H9 (cell line): ENCODE measurements around the gene KLHL2. TPM values are rescaled to one million over a fixed set of nuclear protein-coding genes. Genes with fewer than 3 reads are reported as not detected.
"Not testable (repeated sequence)": the region's sequence is repeated elsewhere in the genome, so short reads cannot be mapped to it uniquely, and the experiment has no call there.

Source experiments
- DNase-seq: peaks from one replicate; pipeline ENCODE4 v3.0.0-alpha.2; 2017
- H2AFZ ChIP-seq: one replicate; pipeline ENCODE4 v1.6.1; 2013; ENCODE audit warnings: mild to moderate bottlenecking, low read length, control low read depth, moderate library complexity
- H2AK5ac ChIP-seq: 2 replicates; pipeline ENCODE4 v1.6.1; 2013; ENCODE audit warnings: low read length, control low read depth, mixed read lengths; ENCODE audit not compliant: insufficient read length
- H2BK120ac ChIP-seq: one replicate; pipeline ENCODE4 v1.6.1; 2013; ENCODE audit warnings: low read depth, mild to moderate bottlenecking, low read length, control low read depth, inconsistent platforms; ENCODE audit not compliant: poor library complexity, severe bottlenecking
- H2BK12ac ChIP-seq: 2 replicates; pipeline ENCODE4 v1.6.1; 2013; ENCODE audit warnings: low read length, control low read depth, mixed read lengths, low read depth; ENCODE audit not compliant: insufficient read length
- H2BK15ac ChIP-seq: 2 replicates; pipeline ENCODE4 v1.6.1; 2013; ENCODE audit warnings: low read depth, low read length, control low read depth
- H2BK20ac ChIP-seq: one replicate; pipeline ENCODE4 v1.6.1; 2013; ENCODE audit warnings: low read depth, mild to moderate bottlenecking, low read length, control low read depth, inconsistent platforms; ENCODE audit not compliant: poor library complexity, severe bottlenecking
- H2BK5ac ChIP-seq: 2 replicates; pipeline ENCODE4 v1.6.1; 2013; ENCODE audit warnings: low read length, control low read depth, mixed read lengths; ENCODE audit not compliant: insufficient read length
- H3K14ac ChIP-seq: 2 replicates; pipeline ENCODE4 v1.6.1; 2013; ENCODE audit warnings: low read length, control low read depth; ENCODE audit not compliant: insufficient read depth
- H3K18ac ChIP-seq: 2 replicates; pipeline ENCODE4 v1.6.1; 2013; ENCODE audit warnings: low read depth, mild to moderate bottlenecking, mixed read lengths, low read length, control low read depth; ENCODE audit not compliant: insufficient read length
- H3K23ac ChIP-seq: 2 replicates; pipeline ENCODE4 v1.6.1; 2013; ENCODE audit warnings: low read length, control low read depth, mixed read lengths, low read depth; ENCODE audit not compliant: insufficient read length
- H3K23me2 ChIP-seq: 2 replicates; pipeline ENCODE4 v1.6.1; 2013; ENCODE audit warnings: low read depth, mild to moderate bottlenecking, mixed read lengths, low read length, control low read depth; ENCODE audit not compliant: insufficient read length, poor library complexity, severe bottlenecking
- H3K27ac ChIP-seq: 2 replicates; pipeline ENCODE4 v1.5.1; 2013; ENCODE audit warnings: low read length, control low read depth, mixed read lengths, low read depth; ENCODE audit not compliant: insufficient read length
- H3K27me3 ChIP-seq: 2 replicates; pipeline ENCODE4 v1.6.1; 2013; ENCODE audit warnings: low read length, control low read depth, inconsistent platforms; ENCODE audit not compliant: insufficient read depth
- H3K4ac ChIP-seq: 2 replicates; pipeline ENCODE4 v1.6.1; 2013; ENCODE audit warnings: low read depth, mild to moderate bottlenecking, control low read depth, inconsistent platforms, low read length, moderate library complexity
- H3K4me1 ChIP-seq: 2 replicates; pipeline ENCODE4 v1.6.1; 2013; ENCODE audit warnings: low read length, control low read depth, inconsistent platforms; ENCODE audit not compliant: insufficient read depth
- H3K4me2 ChIP-seq: 2 replicates; pipeline ENCODE4 v1.6.1; 2013; ENCODE audit warnings: low read length, control low read depth, mixed read lengths; ENCODE audit not compliant: insufficient read length, insufficient read depth
- H3K56ac ChIP-seq: 2 replicates; pipeline ENCODE4 v1.6.1; 2013; ENCODE audit warnings: low read depth, mild to moderate bottlenecking, mixed read lengths, low read length, control low read depth; ENCODE audit not compliant: insufficient read length
- H3K79me1 ChIP-seq: 2 replicates; pipeline ENCODE4 v1.6.1; 2013; ENCODE audit warnings: low read depth, mild to moderate bottlenecking, moderate library complexity, low read length, control low read depth, inconsistent platforms; ENCODE audit not compliant: insufficient read depth, poor library complexity, severe bottlenecking
- H3K79me2 ChIP-seq: 2 replicates; pipeline ENCODE4 v1.6.1; 2013; ENCODE audit warnings: low read length, control low read depth, inconsistent platforms; ENCODE audit not compliant: insufficient read depth
- H3K9ac ChIP-seq: 2 replicates; pipeline ENCODE4 v1.6.1; 2013; ENCODE audit warnings: low read length, control low read depth, mixed read lengths; ENCODE audit not compliant: insufficient read length; ENCODE audit errors: extremely low read depth
- H3K9me3 ChIP-seq: one replicate; pipeline ENCODE4 v1.6.1; 2013; ENCODE audit warnings: low read depth, low read length, inconsistent platforms; ENCODE audit not compliant: control insufficient read depth
- H3T11ph ChIP-seq: one replicate; pipeline ENCODE4 v1.6.1; 2013; ENCODE audit warnings: mild to moderate bottlenecking, low read length, control low read depth, inconsistent platforms
- H4K20me1 ChIP-seq: one replicate; pipeline ENCODE4 v1.6.1; 2013; ENCODE audit not compliant: control insufficient read depth, insufficient read length, insufficient read depth
- H4K5ac ChIP-seq: 2 replicates; pipeline ENCODE4 v1.6.1; 2013; ENCODE audit warnings: low read depth, mild to moderate bottlenecking, mixed read lengths, low read length, control low read depth; ENCODE audit not compliant: insufficient read length
- H4K8ac ChIP-seq: replicated peaks from 2 replicates; pipeline ENCODE4 v1.6.1; 2013; ENCODE audit warnings: low read length, control low read depth, mixed read lengths, low read depth; ENCODE audit not compliant: insufficient read length
- H4K91ac ChIP-seq: 2 replicates; pipeline ENCODE4 v1.6.1; 2013; ENCODE audit warnings: low read depth, mild to moderate bottlenecking, moderate library complexity, mixed read lengths, low read length, control low read depth; ENCODE audit not compliant: insufficient read length
- H3K27ac Mint-ChIP-seq, 3 experiments: 2 replicates in 2 of 3; 3 replicates in 1 of 3; pipeline ENCODE4 v1.8.0; 2020 to 2021; ENCODE audit warnings: mixed read lengths in 3 of 3, mild to moderate bottlenecking in 1 of 3, moderate library complexity in 1 of 3
- H3K27me3 Mint-ChIP-seq: 2 replicates; pipeline ENCODE4 v1.8.0; 2021; ENCODE audit warnings: low read depth, mild to moderate bottlenecking, moderate library complexity, mixed read lengths
- H3K36me3 Mint-ChIP-seq, 3 experiments: 2 replicates in 2 of 3; 3 replicates in 1 of 3; pipeline ENCODE4 v1.8.0; 2020 to 2021; ENCODE audit warnings: low read depth in 3 of 3, mixed read lengths in 3 of 3; ENCODE audit not compliant: insufficient read depth in 1 of 3
- H3K4me1 Mint-ChIP-seq, 2 experiments: 2 replicates each; pipeline ENCODE4 v1.8.0; 2020; ENCODE audit warnings: mixed read lengths in 2 of 2
- H3K4me3 Mint-ChIP-seq, 2 experiments: 2 replicates in 1 of 2; 3 replicates in 1 of 2; pipeline ENCODE4 v1.8.0; 2020 to 2021; ENCODE audit warnings: mild to moderate bottlenecking in 2 of 2, mixed read lengths in 2 of 2, moderate library complexity in 1 of 2
- H3K9me3 Mint-ChIP-seq, 2 experiments: 2 replicates in 1 of 2; 3 replicates in 1 of 2; pipeline ENCODE4 v1.8.0; 2020; ENCODE audit warnings: mild to moderate bottlenecking in 2 of 2, mixed read lengths in 2 of 2, moderate library complexity in 1 of 2
- CTCF ChIP-seq: fragments of 200-600 bp; sonication (generic); conservative IDR thresholded peaks from 3 replicates; pipeline ENCODE4 v1.8.0; 2021; ENCODE audit warnings: antibody characterized with exemption, mild to moderate bottlenecking
- WGBS: extraction: QIAGEN DNeasy Blood & Tissue Kit; methylation state at CpG from one replicate; pipeline ENCODE4 v1.1.7; 2013; ENCODE audit warnings: missing lambda C conversion rate, low lambda C conversion rate, mixed read lengths; ENCODE audit not compliant: insufficient read length; ENCODE audit errors: extremely low coverage; 5-methylcytosine and 5-hydroxymethylcytosine counted together
- total RNA-seq: library from RNA; stranded (reverse); gene quantifications from 2 replicates; pipeline ENCODE4 v1.2.1, GENCODE V29; 2021

The KLHL2 gene
- total RNA-seq, 1 experiment from 2014 or later = 14.3 TPM

DNA sequence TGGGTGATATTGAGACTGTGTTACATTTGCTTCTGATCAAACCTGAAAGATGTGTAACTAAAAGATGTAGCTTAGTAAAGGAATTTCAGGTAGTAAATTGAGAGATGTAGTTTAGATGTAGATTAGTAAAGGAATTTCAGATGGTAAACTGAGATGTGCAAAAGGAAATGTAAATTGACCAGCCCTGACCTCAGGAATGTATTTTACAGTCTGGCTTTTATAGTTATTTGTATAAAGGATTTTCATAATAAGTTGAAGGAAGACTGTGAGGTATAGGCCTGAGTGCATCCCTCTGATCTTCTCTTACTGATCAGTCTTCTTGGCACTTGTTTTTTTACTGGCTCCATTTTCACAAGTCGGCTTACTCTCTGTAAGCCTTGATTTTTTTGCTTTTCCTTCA is 3.2 kb downstream of the KLHL2 start:
- no peak overlapping the region for H4K5ac ChIP-seq
- Mint-ChIP-seq H3K4me3 (no peak overlapping the region), H3K27me3 (peaks cover 16% of the 10 kb centered on the region), H3K27ac (0 out of 7 replicates have a peak overlapping the region, but pooled peaks of 1 of the 3 experiments have one; percentile 41), H3K4me1 (peaks cover 49 to 53% of the 10 kb centered on the region in 2 experiments), H3K9me3 (no peaks in the 10 kb centered on the region), H3K36me3 (no peaks in the 10 kb centered on the region; a peak in 1 of 7 replicates)
- H3K79me2 ChIP-seq = peaks cover 3% of the 10 kb centered on the region; the same call in 1 of the 2 replicates
- no peak overlapping the region for H2AFZ ChIP-seq
- no peaks in the 10 kb centered on the region; the same call in 1 of the 2 replicates for H3K27me3 ChIP-seq
- H3K79me1 ChIP-seq = no peaks in the 10 kb centered on the region
- H2BK5ac ChIP-seq = no peak overlapping the region
- no peak for TF ChIP-seq CTCF
- H2BK12ac ChIP-seq = no peak overlapping the region
- peaks cover 5% of the 10 kb centered on the region; the same call in 1 of the 2 replicates for H3K4me1 ChIP-seq
- no peak overlapping the region for H4K91ac ChIP-seq
- H3K14ac ChIP-seq = no peak overlapping the region
- no peak overlapping the region for H3K27ac ChIP-seq
- WGBS = no CpG with 5 or more reads among the region's 1 CpG
- H4K20me1 ChIP-seq = no peaks in the 10 kb centered on the region
- DNase-seq = no peak
- no peak overlapping the region for H3K4ac ChIP-seq
- no peak overlapping the region for H3T11ph ChIP-seq
- H2BK20ac ChIP-seq = no peak overlapping the region
- H3K56ac ChIP-seq = no peak overlapping the region
- no peaks in the 10 kb centered on the region for H3K9me3 ChIP-seq
- no peak overlapping the region for H4K8ac ChIP-seq
- H2AK5ac ChIP-seq = no peak overlapping the region
- H3K23me2 ChIP-seq = peaks cover 6% of the 10 kb centered on the region
- no peak overlapping the region for H3K23ac ChIP-seq
- no peak overlapping the region for H2BK120ac ChIP-seq
- no peak overlapping the region for H3K18ac ChIP-seq
- H3K4me2 ChIP-seq = no peak overlapping the region
- H3K9ac ChIP-seq = no peak overlapping the region
- H2BK15ac ChIP-seq = no peak overlapping the region

- not testable (repeated sequence) for H3K79me2 ChIP-seq, H3K56ac ChIP-seq, H4K8ac ChIP-seq, H3K9ac ChIP-seq, H3K9me3 ChIP-seq, H3K27ac Mint-ChIP-seq, H3K14ac ChIP-seq, H3K9me3 Mint-ChIP-seq, H2BK120ac ChIP-seq, H2BK5ac ChIP-seq, H2BK15ac ChIP-seq, H2BK20ac ChIP-seq, H3K4ac ChIP-seq, H2BK12ac ChIP-seq, H3K27me3 ChIP-seq, H3K4me2 ChIP-seq, H3K79me1 ChIP-seq, H4K20me1 ChIP-seq, H4K91ac ChIP-seq, H3K18ac ChIP-seq, H3K4me1 ChIP-seq, H4K5ac ChIP-seq, H3K23ac ChIP-seq, H3K4me3 Mint-ChIP-seq, H2AFZ ChIP-seq, H3T11ph ChIP-seq, H3K36me3 Mint-ChIP-seq, H2AK5ac ChIP-seq, H3K23me2 ChIP-seq, DNase-seq, H3K27ac ChIP-seq
- H3K27me3 Mint-ChIP-seq = peaks cover 11% of the 10 kb centered on the region
- WGBS = no CpG with 5 or more reads among the region's 2 CpGs
- peaks cover 40 to 41% of the 10 kb centered on the region in 2 experiments for H3K4me1 Mint-ChIP-seq
Observed at GRCh38 chr4:165212647-165213046, 5.3 kb downstream of the KLHL2 start.
